Measurements from ENCODE around the gene EFHD2. TPM values are rescaled to one million over a fixed set of nuclear protein-coding genes. Genes with fewer than 3 reads are reported as not detected.

The EFHD2 gene
- total RNA-seq, 2 experiments from 2014 or later, result 43.1 to 48.6 TPM

GRCh38 chr1:15414445-15414983 is 4.8 kb downstream of the EFHD2 start:
- ChIA-PET POLR2A (no interaction called here), CTCF (interaction anchor here (0.5 to 1.2 kb wide), 2 partner anchors 90 to 131 kb away, joined by 3 to 5 read pairs; no protein-coding TSS in a partner anchor)
- no peak for DNase-seq
- H3K4me3 Mint-ChIP-seq, result no peak overlapping the region
- H3K27ac Mint-ChIP-seq, result no peak overlapping the region
- ATAC-seq, result no peak
- peaks cover 21% of the 10 kb centered on the region for H3K36me3 Mint-ChIP-seq (ENCODE audit: low read depth)
- peaks cover 64% of the 10 kb centered on the region for H3K4me1 Mint-ChIP-seq
- H3K27me3 Mint-ChIP-seq, result no peaks in the 10 kb centered on the region
- H3K9me3 Mint-ChIP-seq (ENCODE audit: low read depth), result no peaks in the 10 kb centered on the region
- intact Hi-C loops (cut with DNase I, micrococcal nuclease), result no loop called here

- Mint-ChIP-seq H3K4me3 (peak overlapping the region; percentile 43), H3K27ac (peak overlapping the region; percentile 55), H3K36me3 (ENCODE audit: low read depth) (peaks cover 29% of the 10 kb centered on the region), H3K4me1 (peaks cover 58% of the 10 kb centered on the region), H3K27me3 (no peaks in the 10 kb centered on the region), H3K9me3 (ENCODE audit: low read depth) (no peaks in the 10 kb centered on the region)
- ATAC-seq (peak; percentile 57), DNase-seq (peak; percentile 66)
- intact Hi-C loops (cut with DNase I, micrococcal nuclease), result loop anchor here in 1 of 2 experiments (1.0 kb wide), 1 partner anchor 8 kb away; the partner anchor contains the start of gene EFHD2
- ChIA-PET POLR2A (no interaction called here), CTCF (interaction anchor here (0.6 to 0.9 kb wide), 4 partner anchors 14 to 294 kb away, joined by 3 to 4 read pairs (median 4); no protein-coding TSS in a partner anchor)
These were observed 7.6 kb downstream of the EFHD2 start for GRCh38 chr1:15417059-15417934.

- Mint-ChIP-seq H3K9me3 (ENCODE audit: low read depth) (no peaks in the 10 kb centered on the region), H3K4me1 (peaks cover 53% of the 10 kb centered on the region), H3K27me3 (no peaks in the 10 kb centered on the region), H3K27ac (peak overlapping the region; percentile 37), H3K36me3 (ENCODE audit: low read depth) (peaks cover 21% of the 10 kb centered on the region), H3K4me3 (no peak overlapping the region)
- intact Hi-C loops (cut with DNase I, micrococcal nuclease), result no loop called here
- ATAC-seq (no peak), DNase-seq (no peak)
- ChIA-PET CTCF (interaction anchor here (1.3 to 1.7 kb wide), 2 partner anchors 13 to 95 kb away, joined by 4 to 5 read pairs; no protein-coding TSS in a partner anchor), POLR2A (interaction anchor here (0.6 kb wide), 1 partner anchor 9 kb away, joined by 3 read pairs; the partner anchor contains the start of gene EFHD2)
These were observed 9.3 kb downstream of the EFHD2 start for GRCh38 chr1:15418806-15419515.

- no peaks in the 10 kb centered on the region for H3K9me3 Mint-ChIP-seq (ENCODE audit: low read depth)
- ChIA-PET POLR2A (interaction anchor here (1.1 kb wide), 1 partner anchor 9 kb away, joined by 4 read pairs; no protein-coding TSS in a partner anchor), CTCF (interaction anchor here (0.9 to 1.7 kb wide), 2 partner anchors 97 to 100 kb away, joined by 3 to 5 read pairs; no protein-coding TSS in a partner anchor)
- peaks cover 33% of the 10 kb centered on the region for H3K4me1 Mint-ChIP-seq
- no peak for DNase-seq
- no peak overlapping the region for H3K27ac Mint-ChIP-seq
- intact Hi-C loops (cut with DNase I, micrococcal nuclease), result no loop called here
- no peak overlapping the region for H3K4me3 Mint-ChIP-seq
- no peak for ATAC-seq
- peaks cover 12% of the 10 kb centered on the region for H3K36me3 Mint-ChIP-seq (ENCODE audit: low read depth)
- H3K27me3 Mint-ChIP-seq, result no peaks in the 10 kb centered on the region
These were observed 11.3 kb downstream of the EFHD2 start for GRCh38 chr1:15420853-15421465.

- CTCF ChIA-PET, result interaction anchor here (0.6 kb wide), 1 partner anchor 33 kb away, joined by 4 read pairs; no protein-coding TSS in a partner anchor
- DNase-seq (no peak), ATAC-seq (no peak)
- peaks cover 16% of the 10 kb centered on the region for H3K4me1 Mint-ChIP-seq
- POLR2A ChIA-PET, result no interaction called here
- peaks cover 13% of the 10 kb centered on the region for H3K36me3 Mint-ChIP-seq (ENCODE audit: low read depth)
- no peaks in the 10 kb centered on the region for H3K9me3 Mint-ChIP-seq (ENCODE audit: low read depth)
- intact Hi-C loops (cut with DNase I, micrococcal nuclease), result no loop called here
- no peak overlapping the region for H3K4me3 Mint-ChIP-seq
- no peak overlapping the region for H3K27ac Mint-ChIP-seq
- no peaks in the 10 kb centered on the region for H3K27me3 Mint-ChIP-seq
These were observed 13.2 kb downstream of the EFHD2 start for GRCh38 chr1:15422871-15423270.

GRCh38 chr1:15423355-15424077 is 13.8 kb downstream of the EFHD2 start:
- DNase-seq (no peak), ATAC-seq (no peak)
- Mint-ChIP-seq H3K36me3 (ENCODE audit: low read depth) (peaks cover 13% of the 10 kb centered on the region), H3K4me1 (peaks cover 13% of the 10 kb centered on the region), H3K4me3 (no peak overlapping the region), H3K9me3 (ENCODE audit: low read depth) (no peaks in the 10 kb centered on the region), H3K27me3 (no peaks in the 10 kb centered on the region), H3K27ac (no peak overlapping the region)
- ChIA-PET POLR2A (no interaction called here), CTCF (interaction anchor here (0.6 kb wide), 1 partner anchor 34 kb away, joined by 4 read pairs; no protein-coding TSS in a partner anchor)
- intact Hi-C loops (cut with DNase I, micrococcal nuclease), result no loop called here

GRCh38 chr1:15424146-15424667 is 14.5 kb downstream of the EFHD2 start:
- intact Hi-C loops (cut with DNase I, micrococcal nuclease), result no loop called here
- no peaks in the 10 kb centered on the region for H3K27me3 Mint-ChIP-seq
- H3K4me3 Mint-ChIP-seq, result no peak overlapping the region
- ChIA-PET POLR2A (no interaction called here), CTCF (no interaction called here)
- peaks cover 9% of the 10 kb centered on the region for H3K4me1 Mint-ChIP-seq
- H3K9me3 Mint-ChIP-seq (ENCODE audit: low read depth), result no peaks in the 10 kb centered on the region
- DNase-seq (no peak), ATAC-seq (no peak)
- no peak overlapping the region for H3K27ac Mint-ChIP-seq
- peaks cover 13% of the 10 kb centered on the region for H3K36me3 Mint-ChIP-seq (ENCODE audit: low read depth)

GRCh38 chr1:15424981-15425380 is 15.3 kb downstream of the EFHD2 start:
- intact Hi-C loops (cut with DNase I, micrococcal nuclease), result no loop called here
- Mint-ChIP-seq H3K4me1 (peaks cover 7% of the 10 kb centered on the region), H3K9me3 (ENCODE audit: low read depth) (no peaks in the 10 kb centered on the region), H3K27ac (no peak overlapping the region), H3K4me3 (no peak overlapping the region), H3K36me3 (ENCODE audit: low read depth) (peaks cover 11% of the 10 kb centered on the region), H3K27me3 (no peaks in the 10 kb centered on the region)
- CTCF ChIA-PET, result interaction anchor here (0.8 to 13.3 kb wide), 2 partner anchors 10 to 104 kb away, joined by 4 to 183 read pairs; no protein-coding TSS in a partner anchor
- POLR2A ChIA-PET, result no interaction called here
- DNase-seq (no peak), ATAC-seq (no peak)

GRCh38 chr1:15425521-15425920 is 15.8 kb downstream of the EFHD2 start:
- Mint-ChIP-seq H3K36me3 (ENCODE audit: low read depth) (peaks cover 8% of the 10 kb centered on the region), H3K27ac (peak overlapping the region; percentile 19), H3K4me3 (no peak overlapping the region), H3K4me1 (peaks cover 4% of the 10 kb centered on the region), H3K27me3 (no peaks in the 10 kb centered on the region), H3K9me3 (ENCODE audit: low read depth) (no peaks in the 10 kb centered on the region)
- ATAC-seq (no peak), DNase-seq (no peak)
- intact Hi-C loops (cut with DNase I, micrococcal nuclease), result no loop called here
- ChIA-PET POLR2A (interaction anchor here (0.7 kb wide), 1 partner anchor 904 kb away, joined by 3 read pairs; no protein-coding TSS in a partner anchor), CTCF (interaction anchor here (0.8 to 13.3 kb wide), 2 partner anchors 10 to 105 kb away, joined by 4 to 183 read pairs; no protein-coding TSS in a partner anchor)

GRCh38 chr1:15425958-15426357 is 16.3 kb downstream of the EFHD2 start:
- Mint-ChIP-seq H3K9me3 (ENCODE audit: low read depth) (no peaks in the 10 kb centered on the region), H3K27ac (peak overlapping the region; percentile 19), H3K4me3 (no peak overlapping the region), H3K27me3 (no peaks in the 10 kb centered on the region), H3K36me3 (ENCODE audit: low read depth) (peaks cover 8% of the 10 kb centered on the region), H3K4me1 (peaks cover 4% of the 10 kb centered on the region)
- DNase-seq, result no peak
- ChIA-PET POLR2A (interaction anchor here (0.7 kb wide), 1 partner anchor 903 kb away, joined by 3 read pairs; no protein-coding TSS in a partner anchor), CTCF (interaction anchor here (13.3 kb wide), 1 partner anchor 105 kb away, joined by 183 read pairs; no protein-coding TSS in a partner anchor)
- intact Hi-C loops (cut with DNase I, micrococcal nuclease), result no loop called here
- no peak for ATAC-seq
